Activated naive CD4-positive, alpha-beta T cell treated with anti-CD3 and anti-CD28 coated beads, Interleukin-2, amount 50 U/mL, for 16 hours (primary cell): Measurements from ENCODE around the gene NUP62.

ENCODE experiments used
- DNase-seq: peaks from one replicate; pipeline ENCODE4 v3.0.0-alpha.2; 2020

NUP62 gene

DNA sequence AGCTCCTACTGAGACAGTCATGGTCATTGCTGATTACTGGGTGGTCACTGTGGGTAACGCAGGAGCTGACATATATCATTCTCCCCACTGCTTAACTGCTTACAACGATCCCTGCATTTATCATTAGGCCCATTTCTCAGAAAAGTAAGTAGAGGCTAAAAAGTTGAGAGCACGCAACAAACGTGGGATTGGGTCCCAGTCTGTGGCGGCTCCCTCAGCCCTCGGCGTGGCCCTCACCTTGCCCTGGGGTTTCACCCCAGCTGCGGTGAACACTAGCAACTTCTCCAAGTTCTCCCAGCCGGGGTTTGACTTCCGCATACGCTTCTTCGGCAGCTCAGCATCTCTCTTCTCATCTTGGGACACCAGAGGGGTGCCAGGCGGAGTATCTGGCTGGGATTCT is 64.4 kb downstream of the NUP62 start:
- DNase-seq: no peak

DNA sequence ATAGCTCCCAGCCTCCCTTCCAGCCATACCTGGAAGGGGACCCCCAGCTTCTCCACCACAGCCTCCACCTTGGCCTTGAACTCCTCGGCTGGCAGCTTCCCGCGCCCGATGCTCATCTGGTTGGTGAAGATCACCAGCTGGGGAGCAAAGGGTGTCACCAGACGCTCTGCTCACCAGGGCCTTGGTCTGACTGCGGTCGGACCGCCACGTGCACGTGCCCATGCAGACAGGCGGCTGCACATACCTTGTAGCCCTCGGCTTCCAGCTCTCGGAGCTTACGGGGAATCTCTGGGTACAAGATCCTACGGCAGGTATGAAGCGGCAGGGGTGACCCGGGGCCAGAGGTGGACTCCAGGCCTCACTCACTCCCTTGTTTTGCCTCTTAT is 65.4 kb downstream of the NUP62 start:
- no peak for DNase-seq

DNA sequence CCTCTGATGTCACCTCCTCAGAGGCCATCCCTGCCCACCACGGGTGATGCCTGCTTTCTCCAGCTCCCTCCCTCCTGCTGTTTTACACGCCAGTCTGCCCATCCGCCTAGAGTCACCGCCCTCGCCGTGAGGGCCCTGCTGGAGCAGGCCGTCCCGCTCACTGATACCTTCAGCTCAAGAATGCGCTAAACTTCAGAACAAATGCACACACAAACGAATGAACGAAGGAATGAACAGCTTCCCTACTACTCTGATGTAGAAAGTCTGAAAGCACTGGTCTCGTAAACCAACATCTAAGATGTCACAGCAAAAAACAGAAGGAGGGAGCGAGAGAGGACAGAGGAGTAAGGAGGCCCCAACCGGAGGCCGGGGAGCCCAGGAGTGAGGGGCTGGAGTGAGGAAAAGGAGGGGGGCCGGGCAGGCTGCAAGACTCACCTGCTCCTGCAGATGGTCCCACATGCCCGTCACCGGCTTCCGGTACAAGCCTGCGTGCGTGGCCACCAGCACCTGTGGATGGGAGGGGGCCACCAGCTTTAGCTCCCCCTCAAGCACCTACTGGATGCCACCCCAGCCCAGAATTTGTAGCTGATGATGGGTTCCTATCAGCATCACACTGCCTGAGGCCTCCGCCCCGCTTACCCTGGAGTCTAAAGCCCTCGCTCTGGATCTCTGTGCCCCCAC is 65.9 kb downstream of the NUP62 start:
- no peak for DNase-seq

DNA sequence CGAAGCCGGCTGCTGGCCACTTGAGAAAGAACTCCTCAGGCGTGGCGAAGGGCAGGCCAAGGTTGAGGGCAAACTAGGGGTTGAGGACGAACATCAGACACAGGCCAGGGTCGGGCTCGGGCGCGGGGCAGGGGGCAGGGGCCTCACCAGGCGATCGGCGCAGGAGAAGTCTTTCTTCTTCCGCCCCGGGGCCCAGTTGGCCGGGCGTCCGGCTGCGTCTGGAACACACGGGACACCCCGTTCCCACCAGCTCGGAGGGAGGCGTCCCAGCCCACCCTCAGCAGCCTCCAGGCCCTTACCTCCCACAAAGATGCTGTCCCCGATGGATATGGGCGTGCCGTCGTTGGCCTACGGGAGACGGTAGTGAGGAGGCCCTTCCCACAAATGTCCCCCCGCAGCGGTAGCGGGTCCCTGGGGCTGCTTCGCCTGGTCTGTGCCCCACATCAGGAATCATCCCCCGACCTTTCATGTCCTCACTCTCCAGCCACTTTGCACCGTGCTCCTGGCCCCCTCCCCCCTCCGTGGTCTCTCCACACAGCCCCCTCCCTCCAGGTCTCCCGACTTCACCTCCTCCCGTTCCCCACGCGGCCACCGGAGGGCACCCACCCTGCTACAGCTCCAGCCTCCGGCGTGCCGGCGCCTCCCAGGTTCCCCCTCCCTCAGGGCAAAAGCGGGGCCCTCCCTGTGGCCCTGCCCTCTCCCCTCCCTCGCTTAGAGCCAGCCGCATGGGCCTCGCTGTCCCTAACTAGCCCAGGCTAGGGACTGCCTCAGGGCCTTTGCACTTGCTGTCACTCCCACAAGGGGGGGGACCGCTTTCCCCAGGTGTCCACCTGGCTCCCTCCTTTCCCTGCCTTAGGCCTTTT is 66.7 kb downstream of the NUP62 start:
- no peak for DNase-seq

DNA sequence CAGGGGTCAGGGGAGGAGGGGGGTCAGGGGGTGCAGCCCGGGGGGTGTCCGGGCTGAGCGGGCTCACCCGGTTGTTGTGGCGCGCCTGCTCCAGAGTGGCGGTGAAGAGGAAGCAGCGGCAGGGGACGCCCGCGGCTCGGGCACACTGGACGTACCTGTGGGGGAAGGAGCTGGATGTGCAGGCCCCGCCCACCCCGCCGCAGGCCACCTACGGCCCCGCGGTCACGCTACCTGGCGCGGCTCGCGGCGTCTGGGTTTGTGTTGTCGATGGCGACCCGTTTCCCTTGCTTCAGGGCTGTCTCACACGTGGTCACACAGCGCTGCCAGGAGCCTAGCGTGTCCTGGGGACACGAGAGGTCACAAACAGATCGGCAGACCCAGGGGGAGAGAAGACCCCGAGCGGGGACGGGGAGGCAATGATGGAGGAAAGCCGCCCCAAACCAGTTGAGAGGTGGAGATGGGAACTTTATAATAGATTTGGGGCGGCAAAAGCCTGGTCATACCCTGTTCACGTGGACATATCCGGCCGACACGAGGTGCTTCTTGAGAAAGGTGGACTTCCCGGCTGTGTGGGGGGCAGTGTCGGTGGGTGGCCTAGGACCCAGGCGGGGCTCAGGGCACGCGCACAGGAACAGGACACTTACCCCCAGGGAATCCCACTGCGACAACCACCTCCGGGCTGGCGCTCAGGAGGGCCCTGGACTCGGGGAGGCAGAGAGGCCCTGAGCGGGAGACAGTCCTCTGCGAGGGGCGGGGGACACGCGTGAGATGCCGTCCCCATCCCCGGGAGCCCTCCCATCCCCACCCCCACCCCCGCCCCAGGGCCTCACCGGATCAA is 67.5 kb downstream of the NUP62 start:
- no peak for DNase-seq

DNA sequence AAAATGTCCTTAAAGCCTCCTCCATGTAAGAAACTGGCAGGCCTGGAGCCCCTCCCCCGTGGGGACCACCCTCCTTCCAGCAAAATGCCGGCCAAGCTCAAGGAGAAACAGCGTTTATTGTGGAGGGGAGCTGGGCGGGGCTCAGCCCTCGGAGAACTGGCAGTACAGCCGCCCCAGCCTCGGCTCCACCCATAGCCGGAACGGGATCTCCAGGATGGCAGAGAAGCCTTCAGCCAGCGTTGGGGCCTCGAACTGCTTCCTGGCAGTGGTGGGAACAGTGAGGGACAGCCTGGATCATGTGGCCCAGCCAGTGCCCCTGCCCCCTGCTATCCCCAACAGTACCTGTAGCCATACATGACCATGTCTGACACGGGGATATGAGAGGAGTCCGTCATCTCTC is 68.2 kb downstream of the NUP62 start:
- DNase-seq: no peak

DNA sequence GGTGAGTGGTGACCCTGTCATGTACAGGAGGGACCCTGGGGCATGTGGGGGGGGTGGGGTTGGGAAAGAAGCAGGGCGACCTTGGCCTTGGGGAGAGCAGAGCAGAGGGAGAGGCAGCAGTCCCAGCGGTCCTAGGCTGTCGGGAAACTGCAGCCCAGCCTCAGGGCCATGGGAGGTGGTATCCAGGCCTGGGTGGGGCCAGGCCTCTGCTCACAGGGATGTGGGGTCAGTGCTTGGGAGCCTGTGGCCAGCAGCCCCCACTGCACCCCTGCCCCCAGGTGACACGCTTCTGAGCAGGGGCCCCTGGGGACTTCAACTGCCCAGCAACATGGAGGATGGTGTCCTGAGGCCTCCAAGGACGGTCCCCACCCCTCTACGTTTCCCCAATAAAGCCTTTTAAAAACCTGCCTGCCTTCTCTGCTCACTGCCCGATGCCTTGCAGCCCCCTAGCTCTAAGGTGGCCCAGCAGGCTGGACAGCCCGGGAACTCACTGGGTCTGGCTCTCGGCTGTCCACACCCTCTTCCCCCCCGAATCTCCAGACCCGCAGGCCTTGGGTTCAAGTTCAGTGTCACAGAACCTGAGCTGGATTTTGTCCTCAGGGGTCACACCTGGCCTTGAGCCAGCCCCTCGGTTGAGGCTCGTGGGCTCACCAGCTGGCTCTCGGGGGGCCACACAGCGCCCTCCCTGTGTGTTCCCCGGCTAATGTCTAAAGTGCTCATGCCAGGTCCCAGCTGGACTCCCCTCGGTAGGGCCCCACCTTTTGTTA is 68.8 kb downstream of the NUP62 start:
- no peak for DNase-seq

DNA sequence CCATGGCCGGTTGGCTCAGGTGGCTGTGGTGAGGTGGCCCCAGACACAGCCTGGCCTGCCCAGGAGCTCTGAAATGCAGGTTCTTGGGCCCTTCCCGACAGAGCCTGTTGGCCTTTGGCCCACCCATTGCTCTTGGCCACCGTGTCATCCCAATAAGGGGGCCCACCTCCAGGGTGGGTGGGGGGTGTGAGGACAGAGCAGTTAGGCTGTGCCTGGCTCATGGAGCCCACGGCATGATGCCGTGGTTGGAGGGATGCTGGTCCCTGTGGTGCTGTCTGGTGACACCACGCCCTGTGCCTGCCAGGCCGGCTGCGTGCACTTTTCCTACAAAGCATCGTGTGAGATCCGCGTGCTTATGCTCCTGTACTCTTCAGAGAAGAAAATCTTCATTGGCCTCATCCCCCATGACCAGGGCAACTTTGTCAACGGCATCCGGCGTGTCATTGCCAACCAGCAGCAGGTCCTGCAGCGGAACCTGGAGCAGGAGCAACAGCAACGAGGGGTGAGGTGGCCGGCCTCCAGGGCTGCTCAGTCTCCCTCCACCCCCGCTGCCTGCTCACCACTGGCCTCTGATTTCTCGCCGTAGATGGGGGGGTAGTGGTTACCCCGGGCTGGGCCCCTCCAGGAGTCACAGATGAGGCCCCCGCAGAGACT is 69.5 kb downstream of the NUP62 start:
- no peak for DNase-seq

DNA sequence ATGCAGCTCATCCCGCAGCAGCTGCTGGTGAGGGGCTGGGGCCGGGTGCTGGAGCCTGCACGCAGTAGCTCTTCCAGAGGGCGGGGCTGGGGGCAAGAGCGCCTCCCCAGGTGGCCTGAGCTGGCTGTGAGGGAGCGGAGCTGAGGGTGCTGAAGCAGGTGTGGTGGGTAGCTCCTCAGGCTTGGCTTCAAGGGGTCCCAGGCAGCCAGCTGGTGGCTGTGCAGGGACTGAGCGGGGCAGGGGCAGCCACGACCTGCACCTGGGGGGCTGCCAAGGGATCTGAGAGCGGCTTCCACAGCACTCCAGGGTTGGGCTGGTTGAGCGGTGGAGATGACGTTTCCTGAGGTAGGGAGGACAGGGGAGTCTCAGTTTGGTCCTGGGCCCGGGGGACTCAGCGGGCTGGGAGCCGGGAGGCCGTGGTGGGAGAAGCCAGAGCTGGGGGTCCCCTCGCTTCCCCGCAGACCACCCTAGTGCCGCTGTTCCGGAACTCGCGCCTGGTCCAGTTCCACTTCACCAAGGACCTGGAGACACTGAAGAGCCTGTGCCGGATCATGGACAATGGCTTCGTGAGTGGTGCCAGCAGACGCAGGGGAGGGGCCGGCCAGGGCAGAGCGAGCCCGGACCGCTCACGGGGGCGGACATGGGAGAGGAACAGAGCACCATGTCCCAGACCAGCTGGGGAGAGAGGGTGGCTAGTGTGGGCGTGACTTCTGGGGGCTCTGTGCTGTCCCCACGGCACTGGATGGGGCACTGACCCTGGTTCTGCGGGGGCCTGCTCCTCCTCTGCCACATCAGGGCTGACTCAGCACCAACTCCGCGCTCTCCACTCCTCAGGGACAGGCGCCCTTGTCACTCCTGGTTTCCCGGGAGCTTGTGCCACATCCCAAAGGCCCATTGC is 71.0 kb downstream of the NUP62 start:
- DNase-seq: no peak

DNA sequence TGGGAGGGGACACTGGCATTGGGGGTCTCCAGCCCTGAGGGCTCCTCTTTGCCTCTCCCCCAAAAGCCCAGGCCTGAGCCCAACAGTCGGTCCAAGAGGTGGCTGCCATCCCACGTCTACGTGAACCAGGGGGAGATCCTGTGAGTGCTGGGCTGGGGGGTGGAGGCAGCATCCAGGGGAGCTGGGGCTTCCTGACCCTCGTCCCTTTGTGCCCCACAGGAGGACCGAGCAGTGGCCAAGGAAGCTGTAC is 71.5 kb downstream of the NUP62 start:
- DNase-seq: no peak

DNA sequence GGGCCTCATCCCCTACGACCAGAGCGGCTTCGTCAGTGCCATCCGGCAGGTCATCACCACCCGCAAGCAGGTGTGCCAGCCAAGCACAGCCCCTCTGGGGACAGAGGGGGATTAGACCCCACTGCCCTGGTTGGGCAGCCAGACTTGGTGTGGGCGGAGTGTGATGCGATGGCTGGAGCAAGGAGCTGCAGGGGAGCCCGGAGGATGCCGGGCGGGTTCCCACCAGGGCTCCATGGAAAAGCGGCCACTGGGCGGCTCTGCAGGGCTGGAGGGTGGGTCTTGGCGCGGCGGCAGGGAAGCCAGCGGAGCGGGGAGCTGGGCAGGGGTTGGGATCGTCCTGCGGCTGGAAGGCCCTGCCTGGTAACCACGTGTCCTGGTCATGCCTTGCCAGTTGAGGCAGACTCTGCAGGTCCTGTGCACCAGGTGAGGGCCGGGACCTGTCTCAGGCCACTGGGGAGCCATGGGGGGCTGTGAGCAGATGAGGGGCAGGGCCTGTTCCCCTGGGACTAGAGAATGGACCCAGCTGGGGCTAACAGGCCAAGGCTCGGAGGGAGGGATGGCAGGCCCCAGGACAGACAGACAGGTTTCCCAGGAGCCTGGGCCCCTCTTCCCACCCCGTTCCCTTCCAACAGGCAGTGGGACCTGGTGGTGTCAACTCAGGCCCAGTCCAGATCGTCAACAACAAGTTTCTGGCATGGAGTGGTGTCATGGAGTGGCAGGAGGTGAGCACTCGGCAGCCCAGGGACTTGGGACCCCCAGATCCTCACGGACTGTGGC is 72.1 kb downstream of the NUP62 start:
- no peak for DNase-seq
